ENCODE results near the gene TRPM5.
A peak's percentile ranks its signal among the peaks of the same experiment; 100 is the strongest.

TRPM5 gene

GRCh38 chr11:2436013-2436520 is 8.2 kb downstream of the TRPM5 start:
- no peak for DNase-seq (ENCODE audit: low read depth)

- no peak for DNase-seq (ENCODE audit: low read depth)
These were observed 8.9 kb downstream of the TRPM5 start for GRCh38 chr11:2435288-2436012.

- DNase-seq (ENCODE audit: low read depth): no peak
These were observed 9.6 kb downstream of the TRPM5 start for GRCh38 chr11:2434506-2435255.

- DNase-seq (ENCODE audit: low read depth): no peak
These were observed 10.3 kb downstream of the TRPM5 start for GRCh38 chr11:2434008-2434407.

GRCh38 chr11:2433106-2433925 is 11.0 kb downstream of the TRPM5 start:
- no peak for DNase-seq (ENCODE audit: low read depth)

GRCh38 chr11:2432628-2433071 is 11.7 kb downstream of the TRPM5 start:
- DNase-seq (ENCODE audit: low read depth): no peak

GRCh38 chr11:2432171-2432621 is 12.1 kb downstream of the TRPM5 start:
- no peak for DNase-seq (ENCODE audit: low read depth)

- DNase-seq (ENCODE audit: low read depth): no peak
These were observed 12.9 kb downstream of the TRPM5 start for GRCh38 chr11:2431395-2431794.

GRCh38 chr11:2428322-2428795 is 16.0 kb downstream of the TRPM5 start:
- DNase-seq (ENCODE audit: low read depth): peak; percentile 83

- no peak for DNase-seq (ENCODE audit: low read depth)
These were observed 16.5 kb downstream of the TRPM5 start for GRCh38 chr11:2427721-2428321.

GRCh38 chr11:2426826-2427521 is 17.3 kb downstream of the TRPM5 start:
- DNase-seq (ENCODE audit: low read depth): no peak

- no peak for DNase-seq (ENCODE audit: low read depth)
These were observed 18.1 kb downstream of the TRPM5 start for GRCh38 chr11:2426221-2426620.

- no peak for DNase-seq (ENCODE audit: low read depth)
These were observed 18.8 kb downstream of the TRPM5 start for GRCh38 chr11:2425506-2425905.

- DNase-seq (ENCODE audit: low read depth): no peak
These were observed 19.4 kb downstream of the TRPM5 start for GRCh38 chr11:2424811-2425495.

- DNase-seq (ENCODE audit: low read depth): no peak
These were observed 20.9 kb downstream of the TRPM5 start for GRCh38 chr11:2423157-2424025.

GRCh38 chr11:2422461-2423156 is 21.7 kb downstream of the TRPM5 start:
- DNase-seq (ENCODE audit: low read depth): no peak

- no peak for DNase-seq (ENCODE audit: low read depth)
These were observed 22.3 kb downstream of the TRPM5 start for GRCh38 chr11:2421996-2422395.

GRCh38 chr11:2421226-2421994 is 22.9 kb downstream of the TRPM5 start:
- no peak for DNase-seq (ENCODE audit: low read depth)

All from stimulated activated CD8-positive, alpha-beta memory T cell treated with anti-CD3 and anti-CD28 coated beads, Interleukin-7, amount 100 ng/mL, for 24 hours (primary cell).